GM12892 (cell line): Measurements from ENCODE around the gene SCN10A.

Source experiments
- POLR2A ChIP-seq: IDR thresholded peaks from 2 replicates; pipeline ENCODE4 v1.6.1; 2011; ENCODE audit warnings: low read depth, low read length, control low read depth
- POLR2AphosphoS5 ChIP-seq: IDR thresholded peaks from 2 replicates; pipeline ENCODE4 v1.6.1; 2011; ENCODE audit warnings: low read depth, low read length, control low read depth
- TAF1 ChIP-seq: IDR thresholded peaks from 2 replicates; pipeline ENCODE4 v1.6.1; 2011; ENCODE audit warnings: low read depth, mild to moderate bottlenecking, control low read depth, low read length, borderline replicate concordance

- no peak for TF ChIP-seq POLR2AphosphoS5
- TF ChIP-seq TAF1: no peak
- TF ChIP-seq POLR2A: no peak
These were observed 15.5 kb downstream of the SCN10A start for GRCh38 chr3:38800511-38800910.
